CD4-positive, alpha-beta T cell treated with Interleukin-1 beta for 1 hour (primary cell): ENCODE results near the gene RAB31.
"Not testable (repeated sequence)": the region's sequence is repeated elsewhere in the genome, so short reads cannot be mapped to it uniquely, and the experiment has no call there.

Source experiments
- DNase-seq, 2 donors: peaks; one replicate each; pipeline ENCODE4 v3.0.0-alpha.2; 2020 to 2022

RAB31 gene

GRCh38 chr18:9848170-9848879 lies 140.2 kb downstream of the RAB31 start:
- no peak for DNase-seq

- peak in 1 of 2 donors; percentile 47 for DNase-seq
Measured at GRCh38 chr18:9849407-9850283, 141.5 kb downstream of the RAB31 start.

DNA sequence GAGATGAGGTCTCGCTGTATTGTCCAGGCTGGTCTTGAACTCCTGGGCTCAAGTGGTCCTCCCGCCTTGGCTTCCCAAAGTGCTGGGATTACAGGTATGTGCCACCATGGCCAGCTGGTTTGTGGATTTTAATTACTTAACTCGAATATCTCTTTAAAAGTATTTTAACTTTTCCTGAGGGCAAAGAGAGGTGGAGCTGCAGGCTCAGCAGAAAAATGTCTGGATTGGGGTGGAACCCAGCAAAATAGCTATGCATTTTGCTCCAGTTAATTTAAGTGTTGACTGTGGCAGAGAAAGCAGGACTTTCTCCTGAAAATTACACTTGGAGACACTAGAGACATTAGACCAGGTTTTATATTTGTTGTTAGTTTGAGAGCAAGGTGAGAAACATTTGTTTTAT lies 142.2 kb downstream of the RAB31 start:
- DNase-seq = no peak

GRCh38 chr18:9851511-9851910 lies 143.4 kb downstream of the RAB31 start:
- peak in 1 of 2 donors; percentile 9 for DNase-seq

DNA sequence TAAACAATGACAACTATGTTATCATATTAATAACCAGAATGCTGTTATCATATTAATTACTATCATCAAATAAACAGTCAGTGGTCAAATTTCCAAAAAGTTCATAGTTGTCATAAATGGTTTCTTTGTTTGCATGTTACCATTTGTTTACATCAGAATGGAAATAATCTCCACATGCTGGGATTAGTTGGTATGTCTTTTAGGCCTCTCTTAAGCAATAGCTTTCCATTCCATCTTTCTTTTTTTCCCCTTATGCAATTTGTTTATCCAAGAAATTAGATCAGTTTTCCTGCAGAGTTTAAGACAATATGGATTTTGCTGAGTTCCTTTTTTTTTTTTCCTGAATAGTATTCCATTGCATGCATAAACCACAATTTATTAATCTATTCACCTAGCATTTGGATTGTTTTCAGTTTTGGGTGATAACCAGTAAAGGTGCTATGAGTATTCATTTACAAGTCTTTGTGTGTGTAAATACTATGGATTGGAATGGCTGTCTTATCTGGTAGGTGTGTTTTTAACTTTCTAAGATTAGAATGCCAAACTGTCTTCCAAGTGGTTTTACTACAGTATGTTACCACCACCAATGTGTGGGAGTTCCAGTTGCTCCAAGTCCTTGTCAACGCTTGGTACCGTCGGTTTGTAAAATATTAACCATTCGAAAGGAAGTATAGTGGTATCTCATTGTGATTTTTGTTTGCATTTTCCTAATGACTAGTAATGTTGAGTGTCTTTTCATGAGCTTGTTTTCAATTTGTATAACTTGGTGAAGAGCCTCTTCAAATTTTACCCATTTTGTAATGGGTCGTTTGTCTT lies 144.4 kb downstream of the RAB31 start:
- no peak for DNase-seq

- no peak for DNase-seq
Measured at GRCh38 chr18:9854801-9855676, 146.9 kb downstream of the RAB31 start.

DNA sequence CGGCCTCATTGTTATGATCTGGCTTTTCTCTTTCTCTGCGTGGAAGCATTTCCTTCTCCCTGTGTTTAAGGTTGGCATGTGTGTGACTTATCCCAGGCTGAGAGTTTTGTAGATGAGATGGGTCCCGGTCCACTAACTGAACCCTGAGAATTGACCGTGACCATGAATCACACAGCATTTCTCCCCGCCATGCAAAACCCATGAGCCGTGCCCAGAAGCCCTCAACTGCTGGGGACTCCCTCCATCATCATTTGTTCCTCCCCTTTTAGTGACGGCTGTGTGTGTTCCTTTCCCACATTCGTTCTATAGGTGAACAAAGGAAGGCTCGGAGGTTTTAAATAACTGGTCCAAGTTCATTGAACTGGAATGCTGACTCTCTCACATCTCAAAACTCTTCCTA lies 147.6 kb downstream of the RAB31 start:
- no peak for DNase-seq

GRCh38 chr18:9856092-9856491 lies 148.0 kb downstream of the RAB31 start:
- peak; percentile 1 to 18 for DNase-seq

DNA sequence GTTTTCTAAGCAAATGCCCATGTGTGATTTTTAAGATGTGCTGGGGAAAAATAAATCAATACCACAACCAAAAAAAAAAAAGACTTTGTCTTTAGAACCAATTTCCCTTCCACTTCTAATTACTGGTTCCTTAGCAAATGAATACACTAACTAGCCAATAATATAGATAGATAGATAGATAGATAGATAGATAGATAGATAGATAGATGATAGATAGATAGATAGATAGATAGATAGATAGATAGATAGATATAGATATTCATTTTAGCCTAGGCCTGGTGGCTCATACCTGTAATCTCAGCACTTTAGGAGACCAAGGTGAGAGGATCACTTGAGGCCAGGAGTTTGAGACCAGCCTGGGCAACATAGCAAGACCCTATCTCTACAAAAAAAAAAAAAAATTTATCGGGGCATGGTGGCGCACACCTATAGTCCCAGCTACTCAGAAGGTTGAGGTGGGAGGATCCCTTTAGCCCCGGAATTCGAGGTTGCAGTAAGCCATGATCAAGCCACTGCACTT lies 149.4 kb downstream of the RAB31 start:
- not testable (repeated sequence) for DNase-seq

GRCh38 chr18:9858642-9859041 lies 150.5 kb downstream of the RAB31 start:
- DNase-seq = no peak

DNA sequence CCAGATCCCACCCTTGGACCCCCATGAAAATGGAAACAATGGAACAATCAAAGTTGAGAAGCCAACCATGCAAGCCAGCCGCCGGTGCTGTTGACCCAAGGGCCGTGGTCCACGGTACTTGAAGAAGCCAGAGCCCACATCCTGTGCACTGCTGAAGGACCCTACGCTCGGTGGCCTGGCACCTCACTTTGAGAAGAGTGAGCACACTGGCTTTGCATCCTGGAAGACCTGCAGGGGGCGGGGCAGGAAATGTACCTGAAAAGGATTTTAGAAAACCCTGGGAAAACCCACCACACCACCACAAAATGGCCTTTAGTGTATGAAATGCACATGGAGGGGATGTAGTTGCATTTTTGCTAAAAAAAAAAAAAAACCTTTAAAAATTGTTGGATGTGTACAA lies 151.1 kb downstream of the RAB31 start:
- DNase-seq = no peak

GRCh38 chr18:9860682-9861081 lies 152.6 kb downstream of the RAB31 start:
- no peak for DNase-seq

GRCh38 chr18:9861157-9861556 lies 153.1 kb downstream of the RAB31 start:
- DNase-seq = no peak

GRCh38 chr18:9861933-9862332 lies 153.8 kb downstream of the RAB31 start:
- no peak for DNase-seq

GRCh38 chr18:9862686-9863085 lies 154.6 kb downstream of the RAB31 start:
- no peak for DNase-seq

GRCh38 chr18:9863282-9863681 lies 155.2 kb downstream of the RAB31 start:
- no peak for DNase-seq

GRCh38 chr18:9865764-9866490 lies 157.8 kb downstream of the RAB31 start:
- no peak for DNase-seq

DNA sequence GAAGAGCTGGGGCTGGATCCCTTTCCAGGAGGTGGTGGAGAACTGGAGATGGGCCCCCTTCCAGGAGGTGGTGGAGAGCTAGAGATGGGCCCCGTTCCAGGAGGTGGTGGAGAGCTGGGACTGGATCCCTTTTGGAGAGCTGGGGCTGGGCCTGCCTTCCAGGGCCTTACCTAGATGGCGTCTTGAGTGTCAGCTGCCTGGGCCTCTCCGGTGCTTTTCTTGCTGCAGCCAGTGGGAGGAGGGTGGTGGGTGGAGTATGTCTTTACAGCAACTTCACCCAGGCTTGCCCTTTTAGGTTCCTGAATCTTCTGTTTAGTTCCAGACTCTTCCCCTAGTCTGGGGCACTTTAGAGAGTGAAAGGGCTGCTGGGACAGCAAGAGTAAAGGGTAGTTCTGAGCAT lies 158.5 kb downstream of the RAB31 start:
- no peak for DNase-seq

DNA sequence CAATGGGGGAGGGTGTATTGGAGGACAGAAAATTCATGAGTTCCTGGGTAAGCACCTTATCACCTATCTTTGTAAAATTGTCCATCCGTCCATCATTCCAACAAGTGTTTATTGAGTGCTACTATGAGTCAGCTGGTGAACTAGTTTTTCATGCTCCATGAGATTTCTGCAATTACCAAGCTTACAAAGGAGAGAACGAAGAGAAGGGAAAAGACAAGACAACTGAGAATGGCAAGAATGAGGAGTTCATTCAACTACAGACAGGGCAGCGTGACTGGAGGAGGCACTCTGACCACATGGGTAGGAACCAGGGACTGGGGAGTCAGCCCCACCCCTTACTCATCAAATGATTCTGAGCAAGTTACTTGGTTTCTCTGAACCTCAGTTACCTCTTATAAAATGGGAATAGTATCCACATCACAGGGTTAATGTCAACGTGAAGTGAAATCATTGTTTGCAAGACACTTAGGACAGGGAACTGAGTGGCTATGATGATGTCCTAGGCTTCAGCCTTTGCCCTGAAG lies 159.0 kb downstream of the RAB31 start:
- DNase-seq = no peak

DNA sequence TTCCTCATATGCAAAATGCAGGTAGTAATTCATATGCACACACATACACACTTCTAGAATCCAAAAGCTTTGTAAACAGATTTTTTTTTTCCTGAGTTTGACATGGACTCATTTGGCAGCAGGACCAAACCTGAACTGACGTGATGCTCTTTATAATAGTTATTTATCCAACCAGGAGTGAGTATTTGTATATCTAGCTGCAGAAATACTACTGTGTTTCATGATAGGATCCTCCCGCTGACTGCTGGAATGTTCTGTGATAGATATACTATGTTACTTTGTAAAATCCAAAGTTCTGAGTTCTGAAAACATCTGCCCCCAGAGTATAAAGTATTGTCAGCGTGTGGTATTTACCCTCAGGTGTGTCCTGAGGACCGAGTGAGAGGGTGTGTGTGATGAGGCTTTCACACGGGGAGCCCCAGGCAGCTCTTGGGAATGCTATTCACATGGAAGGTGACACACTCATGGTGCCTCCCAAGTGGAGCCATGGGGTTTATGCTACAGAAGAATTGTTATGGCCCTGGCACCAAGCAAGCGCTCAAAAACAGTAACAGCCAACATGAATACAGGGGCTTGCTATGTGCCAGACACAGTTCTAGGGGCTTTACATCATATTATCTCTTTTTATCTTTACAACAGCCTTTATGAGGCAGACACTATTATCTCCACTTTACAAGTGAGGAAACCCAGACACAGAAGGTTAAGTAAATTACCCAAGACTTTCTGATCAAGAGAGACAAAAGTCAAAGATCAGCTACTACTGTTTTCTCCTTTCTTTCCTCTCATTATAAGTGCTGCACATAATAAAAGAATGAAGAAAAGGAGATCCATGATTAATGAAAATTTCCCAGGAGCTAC lies 161.0 kb downstream of the RAB31 start:
- no peak for DNase-seq
